NT2/D1 (cell line): ENCODE data around the gene KRTAP4-5.

ENCODE experiments used
- SUZ12 ChIP-seq: IDR thresholded peaks from 2 replicates; pipeline ENCODE4 v1.6.1; 2011; ENCODE audit not compliant: insufficient read length, insufficient read depth; ENCODE audit errors: extremely low read depth
- YY1 ChIP-seq: IDR thresholded peaks from 2 replicates; pipeline ENCODE4 v1.6.1; 2011; ENCODE audit not compliant: insufficient read length, insufficient read depth
- ZNF274 ChIP-seq: IDR thresholded peaks from 2 replicates; pipeline ENCODE4 v1.6.1; 2011; ENCODE audit warnings: mild to moderate bottlenecking, low read depth, low read length

- no peak for TF ChIP-seq ZNF274
- TF ChIP-seq YY1: no peak
- no peak for TF ChIP-seq SUZ12
Measured at GRCh38 chr17:41178341-41178740, 28.7 kb upstream of the KRTAP4-5 start.
